NT2/D1 (cell line): ENCODE measurements around the gene TMEM106A.
"Not testable (repeated sequence)": the region's sequence is repeated elsewhere in the genome, so short reads cannot be mapped to it uniquely, and the experiment has no call there.

Experiments used
- DNase-seq: peaks from one replicate; pipeline ENCODE4 v3.0.0-alpha.2; 2011; ENCODE audit warnings: low read depth, low spot score
- H3K27me3 ChIP-seq: 2 replicates; pipeline ENCODE4 v1.6.0; 2011; ENCODE audit warnings: mild to moderate bottlenecking; ENCODE audit not compliant: insufficient read length, insufficient read depth
- H3K36me3 ChIP-seq: 2 replicates; pipeline ENCODE4 v1.6.1; 2011; ENCODE audit warnings: mild to moderate bottlenecking, low read length, mixed read lengths; ENCODE audit not compliant: insufficient read depth, insufficient read length
- H3K4me1 ChIP-seq: 2 replicates; pipeline ENCODE4 v1.5.1; 2011; ENCODE audit not compliant: insufficient read depth, insufficient read length
- H3K4me3 ChIP-seq: 2 replicates; pipeline ENCODE4 v1.5.1; 2011; ENCODE audit warnings: low read depth; ENCODE audit not compliant: insufficient read length
- H3K9ac ChIP-seq: 2 replicates; pipeline ENCODE4 v1.6.0; 2011; ENCODE audit warnings: low read depth; ENCODE audit not compliant: insufficient read length
- H3K9me3 ChIP-seq: 2 replicates; pipeline ENCODE4 v1.5.1; 2011; ENCODE audit warnings: mild to moderate bottlenecking, low read length; ENCODE audit not compliant: insufficient read depth

Gene TMEM106A

DNA sequence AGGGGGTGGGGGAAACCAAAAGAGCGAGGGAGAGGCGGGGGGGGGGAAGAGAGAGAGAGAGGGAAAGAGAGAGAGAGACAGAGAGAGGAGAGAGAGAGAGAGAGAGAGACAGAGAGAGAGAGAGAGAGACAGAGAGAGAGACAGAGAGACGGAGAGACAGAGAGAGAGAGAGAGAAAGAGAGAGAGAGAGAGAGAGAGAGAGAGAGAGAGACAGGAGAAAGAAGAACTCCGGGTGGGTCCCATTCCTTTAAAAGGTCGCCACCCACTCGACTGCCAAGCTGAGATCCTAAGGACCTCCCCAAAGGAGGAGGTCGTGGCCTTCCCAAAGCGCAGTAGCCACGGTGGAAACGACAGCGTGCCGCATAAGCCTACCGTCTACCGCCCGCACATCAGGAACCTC lies 21.6 kb downstream of the TMEM106A start:
- H3K9me3 ChIP-seq, H3K4me3 ChIP-seq, H3K9ac ChIP-seq, H3K27me3 ChIP-seq, H3K4me1 ChIP-seq, DNase-seq, H3K36me3 ChIP-seq: not testable (repeated sequence)

DNA sequence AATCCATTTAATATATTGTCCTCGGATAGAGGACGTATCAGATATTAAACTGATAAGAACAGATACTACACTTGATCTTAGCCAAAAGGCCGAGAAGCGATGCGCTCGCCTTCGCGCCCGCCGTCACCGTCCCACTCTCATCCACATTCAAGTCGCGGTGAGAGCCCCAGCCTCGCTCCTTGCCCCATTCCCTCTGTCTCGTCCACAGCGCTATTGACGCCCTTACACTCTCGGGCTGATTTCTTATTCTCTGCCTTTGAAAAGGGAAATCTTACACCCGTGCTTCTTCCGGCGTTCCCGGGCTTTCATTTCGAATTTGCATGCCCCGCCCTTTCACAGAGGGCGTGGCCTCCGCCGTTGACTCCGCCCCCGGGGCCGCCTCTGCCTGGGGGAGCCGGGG lies 22.2 kb downstream of the TMEM106A start, which contains the start of gene RNU2-1:
Gene RNU2-1, minus strand, starts transcription at position 101 of the 400 bp plus-strand sequence.
- not testable (repeated sequence) for H3K36me3 ChIP-seq, H3K4me1 ChIP-seq, DNase-seq, H3K4me3 ChIP-seq, H3K9ac ChIP-seq, H3K27me3 ChIP-seq, H3K9me3 ChIP-seq

DNA sequence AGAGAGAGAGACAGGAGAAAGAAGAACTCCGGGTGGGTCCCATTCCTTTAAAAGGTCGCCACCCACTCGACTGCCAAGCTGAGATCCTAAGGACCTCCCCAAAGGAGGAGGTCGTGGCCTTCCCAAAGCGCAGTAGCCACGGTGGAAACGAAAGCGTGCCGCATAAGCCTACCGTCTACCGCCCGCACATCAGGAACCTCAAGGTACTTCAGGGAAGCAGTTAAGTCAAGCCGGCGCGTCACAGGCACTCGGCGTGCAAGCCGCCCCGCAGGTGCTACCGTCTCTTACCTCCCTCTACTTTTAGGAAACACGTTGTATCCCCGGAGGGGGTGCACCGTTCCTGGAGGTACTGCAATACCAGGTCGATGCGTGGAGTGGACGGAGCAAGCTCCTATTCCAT lies 27.9 kb downstream of the TMEM106A start:
- H3K36me3 ChIP-seq, H3K4me1 ChIP-seq, DNase-seq, H3K9me3 ChIP-seq, H3K9ac ChIP-seq, H3K4me3 ChIP-seq, H3K27me3 ChIP-seq: not testable (repeated sequence)

DNA sequence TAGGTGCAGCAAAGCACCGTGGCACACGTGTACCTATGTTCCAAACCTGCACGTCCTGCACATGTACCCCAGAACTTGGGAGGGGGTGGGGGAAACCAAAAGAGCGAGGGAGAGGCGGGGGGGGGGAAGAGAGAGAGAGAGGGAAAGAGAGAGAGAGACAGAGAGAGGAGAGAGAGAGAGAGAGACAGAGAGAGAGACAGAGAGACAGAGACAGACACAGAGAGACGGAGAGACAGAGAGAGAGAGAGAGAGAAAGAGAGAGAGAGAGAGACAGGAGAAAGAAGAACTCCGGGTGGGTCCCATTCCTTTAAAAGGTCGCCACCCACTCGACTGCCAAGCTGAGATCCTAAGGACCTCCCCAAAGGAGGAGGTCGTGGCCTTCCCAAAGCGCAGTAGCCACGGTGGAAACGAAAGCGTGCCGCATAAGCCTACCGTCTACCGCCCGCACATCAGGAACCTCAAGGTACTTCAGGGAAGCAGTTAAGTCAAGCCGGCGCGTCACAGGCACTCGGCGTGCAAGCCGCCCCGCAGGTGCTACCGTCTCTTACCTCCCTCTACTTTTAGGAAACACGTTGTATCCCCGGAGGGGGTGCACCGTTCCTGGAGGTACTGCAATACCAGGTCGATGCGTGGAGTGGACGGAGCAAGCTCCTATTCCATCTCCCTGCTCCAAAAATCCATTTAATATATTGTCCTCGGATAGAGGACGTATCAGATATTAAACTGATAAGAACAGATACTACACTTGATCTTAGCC lies 29.1 kb downstream of the TMEM106A start:
- not testable (repeated sequence) for H3K9me3 ChIP-seq, H3K4me3 ChIP-seq, H3K9ac ChIP-seq, DNase-seq, H3K36me3 ChIP-seq, H3K27me3 ChIP-seq, H3K4me1 ChIP-seq

DNA sequence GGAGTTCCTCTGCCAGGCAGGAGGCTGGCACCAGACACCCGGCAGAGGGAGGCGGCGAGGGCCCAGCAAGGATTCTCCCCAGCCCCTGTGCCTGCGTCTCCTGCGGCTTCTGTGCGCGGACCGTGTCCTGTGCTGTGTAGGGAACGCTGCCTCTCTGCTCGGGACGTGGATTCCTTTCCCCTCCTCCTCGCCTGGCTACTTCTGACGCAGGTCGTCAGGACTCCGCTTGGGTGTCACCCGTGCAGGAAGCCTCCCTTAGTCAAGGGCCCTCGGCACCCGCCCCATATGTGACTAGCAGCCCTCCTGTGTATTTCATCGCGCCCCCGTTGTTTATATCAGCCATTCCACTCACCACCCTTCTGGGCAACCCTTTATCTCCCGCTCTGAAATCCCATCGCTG lies 34.8 kb downstream of the TMEM106A start:
- not testable (repeated sequence) for H3K9me3 ChIP-seq, DNase-seq, H3K4me1 ChIP-seq, H3K27me3 ChIP-seq, H3K36me3 ChIP-seq, H3K4me3 ChIP-seq, H3K9ac ChIP-seq
